Neural progenitor cell (in vitro differentiated cells): ENCODE data around the gene LIMA1. TPM values are rescaled to one million over a fixed set of nuclear protein-coding genes. Genes with fewer than 3 reads are reported as not detected.

Source experiments
- DNase-seq: peaks from one replicate; pipeline ENCODE4 v3.0.0-alpha.2; 2016; ENCODE audit warnings: low spot score
- H2AFZ ChIP-seq: fragments of 200-600 bp; sonication (generic); replicated peaks from 2 replicates; pipeline ENCODE4 v1.6.1; 2016; ENCODE audit warnings: antibody characterized with exemption
- H3F3A ChIP-seq: fragments of 200-600 bp; sonication (generic); 2 replicates; pipeline ENCODE4 v1.6.1; 2016; ENCODE audit warnings: antibody characterized with exemption, low read depth
- H3K27ac ChIP-seq: fragments of 200-600 bp; sonication (generic); 2 replicates; pipeline ENCODE4 v1.5.1; 2016; ENCODE audit warnings: mild to moderate bottlenecking
- H3K27me3 ChIP-seq: fragments of 200-600 bp; sonication (generic); 2 replicates; pipeline ENCODE4 v1.6.1; 2016; ENCODE audit warnings: mild to moderate bottlenecking, moderate library complexity
- H3K36me3 ChIP-seq: fragments of 200-600 bp; sonication (generic); 2 replicates; pipeline ENCODE4 v1.5.1; 2016
- H3K4me1 ChIP-seq: fragments of 200-600 bp; sonication (generic); 2 replicates; pipeline ENCODE4 v1.6.1; 2016; ENCODE audit warnings: mixed run types
- H3K4me2 ChIP-seq: fragments of 200-600 bp; sonication (generic); 2 replicates; pipeline ENCODE4 v1.6.1; 2016
- H3K4me3 ChIP-seq: fragments of 200-600 bp; sonication (generic); 2 replicates; pipeline ENCODE4 v1.5.1; 2016
- H3K79me2 ChIP-seq: fragments of 200-600 bp; sonication (generic); 2 replicates; pipeline ENCODE4 v1.6.1; 2016; ENCODE audit warnings: low read depth
- H3K9ac ChIP-seq: fragments of 200-600 bp; sonication (generic); 2 replicates; pipeline ENCODE4 v1.6.1; 2016
- H3K9me3 ChIP-seq: fragments of 200-600 bp; sonication (generic); 2 replicates; pipeline ENCODE4 v1.5.1; 2016; ENCODE audit warnings: low read depth
- H4K20me1 ChIP-seq: fragments of 200-600 bp; sonication (generic); 2 replicates; pipeline ENCODE4 v1.6.1; 2016; ENCODE audit warnings: low read depth
- H3K27ac Mint-ChIP-seq: 3 replicates; pipeline ENCODE4 v1.8.0; 2021; ENCODE audit warnings: mixed read lengths
- H3K27me3 Mint-ChIP-seq: 2 replicates; pipeline ENCODE4 v1.8.0; 2022; ENCODE audit warnings: low read depth, mild to moderate bottlenecking, inconsistent platforms, moderate library complexity, mixed read lengths; ENCODE audit not compliant: insufficient read depth
- H3K36me3 Mint-ChIP-seq: 3 replicates; pipeline ENCODE4 v1.8.0; 2021; ENCODE audit warnings: mixed read lengths
- H3K4me1 Mint-ChIP-seq: 3 replicates; pipeline ENCODE4 v1.8.0; 2021; ENCODE audit warnings: mixed read lengths
- H3K4me3 Mint-ChIP-seq: 3 replicates; pipeline ENCODE4 v1.8.0; 2021; ENCODE audit warnings: mild to moderate bottlenecking, moderate library complexity, mixed read lengths
- H3K9me3 Mint-ChIP-seq: 3 replicates; pipeline ENCODE4 v1.8.0; 2020; ENCODE audit warnings: mixed read lengths
- EZH2 ChIP-seq: fragments of 200-600 bp; sonication (generic); IDR thresholded peaks from 2 replicates; pipeline ENCODE4 v1.6.1; 2017; ENCODE audit warnings: antibody characterized with exemption, mild to moderate bottlenecking, moderate library complexity
- EZH2phosphoT487 ChIP-seq: fragments of 200-600 bp; sonication (generic); IDR thresholded peaks from 2 replicates; pipeline ENCODE4 v1.6.1; 2017; ENCODE audit warnings: antibody characterized with exemption
- total RNA-seq: library from RNA; depleted of rRNA; stranded (reverse); fragments of >200 nt; gene quantifications from 2 replicates; pipeline ENCODE4 v1.2.3, GENCODE V29; 2015; ENCODE audit warnings: low replicate concordance
- TF ChIP-seq, protein P1 (sequence below): fragments of 200-600 bp; sonication (generic); IDR thresholded peaks from 2 replicates; pipeline ENCODE4 v1.5.1; 2017; ENCODE audit warnings: antibody characterized with exemption, mild to moderate bottlenecking

The LIMA1 gene
- total RNA-seq, 1 donor from 2014 or later: 25.0 TPM

- no peak for DNase-seq
- H3K9ac ChIP-seq: no peak overlapping the region
- no peaks in the 10 kb centered on the region for H3K9me3 Mint-ChIP-seq
- no peak overlapping the region for H3K27ac ChIP-seq
- H3K4me3 ChIP-seq: no peak overlapping the region
- peaks cover 4% of the 10 kb centered on the region for H3K4me1 Mint-ChIP-seq
- no peaks in the 10 kb centered on the region for H3K36me3 ChIP-seq
- no peak overlapping the region for H3K4me2 ChIP-seq
- H3K4me1 ChIP-seq: no peaks in the 10 kb centered on the region
- H3K27me3 Mint-ChIP-seq: no peaks in the 10 kb centered on the region
- no peaks in the 10 kb centered on the region for H3K79me2 ChIP-seq
- no peak overlapping the region for H2AFZ ChIP-seq
- H3K9me3 ChIP-seq: no peaks in the 10 kb centered on the region
- H3K36me3 Mint-ChIP-seq: peaks cover 2% of the 10 kb centered on the region
- TF ChIP-seq EZH2phosphoT487 (no peak), EZH2 (no peak)
- TF ChIP-seq, protein P1, sequence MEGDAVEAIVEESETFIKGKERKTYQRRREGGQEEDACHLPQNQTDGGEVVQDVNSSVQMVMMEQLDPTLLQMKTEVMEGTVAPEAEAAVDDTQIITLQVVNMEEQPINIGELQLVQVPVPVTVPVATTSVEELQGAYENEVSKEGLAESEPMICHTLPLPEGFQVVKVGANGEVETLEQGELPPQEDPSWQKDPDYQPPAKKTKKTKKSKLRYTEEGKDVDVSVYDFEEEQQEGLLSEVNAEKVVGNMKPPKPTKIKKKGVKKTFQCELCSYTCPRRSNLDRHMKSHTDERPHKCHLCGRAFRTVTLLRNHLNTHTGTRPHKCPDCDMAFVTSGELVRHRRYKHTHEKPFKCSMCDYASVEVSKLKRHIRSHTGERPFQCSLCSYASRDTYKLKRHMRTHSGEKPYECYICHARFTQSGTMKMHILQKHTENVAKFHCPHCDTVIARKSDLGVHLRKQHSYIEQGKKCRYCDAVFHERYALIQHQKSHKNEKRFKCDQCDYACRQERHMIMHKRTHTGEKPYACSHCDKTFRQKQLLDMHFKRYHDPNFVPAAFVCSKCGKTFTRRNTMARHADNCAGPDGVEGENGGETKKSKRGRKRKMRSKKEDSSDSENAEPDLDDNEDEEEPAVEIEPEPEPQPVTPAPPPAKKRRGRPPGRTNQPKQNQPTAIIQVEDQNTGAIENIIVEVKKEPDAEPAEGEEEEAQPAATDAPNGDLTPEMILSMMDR: no peak
- H3K27me3 ChIP-seq: no peaks in the 10 kb centered on the region
- no peak overlapping the region for H3K27ac Mint-ChIP-seq
- no peaks in the 10 kb centered on the region for H3F3A ChIP-seq
- H3K4me3 Mint-ChIP-seq: no peak overlapping the region
- H4K20me1 ChIP-seq: no peaks in the 10 kb centered on the region
Measured at GRCh38 chr12:50211392-50212070, 71.8 kb downstream of the LIMA1 start.

DNA sequence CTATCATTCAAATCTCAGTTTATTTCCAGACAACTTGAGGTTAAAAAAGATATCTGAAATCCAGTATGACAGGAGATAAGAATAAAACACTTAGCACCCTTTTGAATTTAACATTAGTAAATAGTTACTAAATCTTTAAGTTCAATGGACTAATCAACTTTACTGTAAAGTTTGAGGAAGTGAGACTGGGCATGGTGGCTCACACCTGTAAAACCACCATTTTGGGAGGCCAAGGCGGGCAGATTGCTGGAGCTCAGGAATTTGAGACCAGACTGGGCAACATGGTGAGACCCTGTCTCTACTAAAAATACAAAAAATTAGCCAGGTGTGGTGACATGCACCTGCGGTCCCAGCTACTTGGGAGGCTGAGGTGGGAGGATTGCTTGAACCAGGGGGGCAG is 75.9 kb downstream of the LIMA1 start:
- H4K20me1 ChIP-seq: no peaks in the 10 kb centered on the region
- no peak for DNase-seq
- no peak overlapping the region for H3K4me3 ChIP-seq
- H3K4me1 Mint-ChIP-seq: peaks cover 4% of the 10 kb centered on the region
- no peak overlapping the region for H3K4me3 Mint-ChIP-seq
- no peak overlapping the region for H3K9ac ChIP-seq
- H2AFZ ChIP-seq: no peak overlapping the region
- no peaks in the 10 kb centered on the region for H3F3A ChIP-seq
- H3K27me3 ChIP-seq: no peaks in the 10 kb centered on the region
- no peak overlapping the region for H3K4me2 ChIP-seq
- TF ChIP-seq EZH2 (no peak), EZH2phosphoT487 (no peak)
- TF ChIP-seq, protein P1: no peak
- no peaks in the 10 kb centered on the region for H3K9me3 Mint-ChIP-seq
- no peaks in the 10 kb centered on the region for H3K79me2 ChIP-seq
- no peak overlapping the region for H3K27ac ChIP-seq
- no peaks in the 10 kb centered on the region for H3K36me3 ChIP-seq
- no peaks in the 10 kb centered on the region for H3K9me3 ChIP-seq
- H3K4me1 ChIP-seq: no peaks in the 10 kb centered on the region
- H3K27ac Mint-ChIP-seq: no peak overlapping the region
- no peaks in the 10 kb centered on the region for H3K27me3 Mint-ChIP-seq
- no peaks in the 10 kb centered on the region for H3K36me3 Mint-ChIP-seq

DNA sequence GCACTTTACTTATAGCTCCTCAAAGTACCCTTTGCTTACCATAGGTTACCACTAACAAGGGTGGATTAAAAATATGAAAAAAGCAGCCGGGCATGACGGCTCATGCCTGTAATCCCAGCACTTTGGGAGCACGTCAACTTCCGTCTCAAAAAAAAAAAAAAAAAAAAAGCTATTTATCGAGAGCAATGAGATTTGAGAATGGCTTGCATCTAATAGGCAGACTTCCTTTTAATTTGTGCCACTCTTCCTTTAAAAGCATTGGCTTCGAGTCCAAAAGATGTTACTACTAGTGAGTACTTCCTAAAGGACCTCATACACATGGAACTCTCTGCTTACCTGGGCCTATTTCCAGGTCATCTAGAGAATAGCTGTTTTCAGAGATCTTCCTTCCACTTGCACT is 77.7 kb downstream of the LIMA1 start:
- H3F3A ChIP-seq: no peaks in the 10 kb centered on the region
- no peak overlapping the region for H3K4me3 ChIP-seq
- no peaks in the 10 kb centered on the region for H3K36me3 ChIP-seq
- H3K4me2 ChIP-seq: no peak overlapping the region
- Mint-ChIP-seq H3K27me3 (no peaks in the 10 kb centered on the region), H3K27ac (no peak overlapping the region), H3K9me3 (no peaks in the 10 kb centered on the region), H3K4me3 (no peak overlapping the region), H3K4me1 (no peaks in the 10 kb centered on the region), H3K36me3 (peaks cover 1% of the 10 kb centered on the region)
- no peak overlapping the region for H3K27ac ChIP-seq
- no peaks in the 10 kb centered on the region for H3K4me1 ChIP-seq
- no peaks in the 10 kb centered on the region for H4K20me1 ChIP-seq
- H3K27me3 ChIP-seq: no peaks in the 10 kb centered on the region
- no peak for TF ChIP-seq EZH2phosphoT487
- TF ChIP-seq, protein P1: no peak
- no peak for TF ChIP-seq EZH2
- no peak overlapping the region for H2AFZ ChIP-seq
- DNase-seq: no peak
- H3K9me3 ChIP-seq: no peaks in the 10 kb centered on the region
- H3K9ac ChIP-seq: no peak overlapping the region
- no peaks in the 10 kb centered on the region for H3K79me2 ChIP-seq
